K562 (cell line): ENCODE data around the gene SPIRE1. TPM values are rescaled to one million over a fixed set of nuclear protein-coding genes. Genes with fewer than 3 reads are reported as not detected.

Source experiments
- ADNP ChIP-seq: fragments of 200-800 bp; sonication (Bioruptor generic); IDR thresholded peaks from 2 replicates; pipeline ENCODE4 v1.6.1; 2016; ENCODE audit warnings: missing genetic modification characterization, missing compliant biosample characterization
- ARID2 ChIP-seq: fragments of 450-650 bp; IDR thresholded peaks from 2 replicates; pipeline ENCODE4 v1.6.1; 2017; ENCODE audit warnings: antibody characterized with exemption, mild to moderate bottlenecking
- BRD9 ChIP-seq: fragments of 450-650 bp; IDR thresholded peaks from 2 replicates; pipeline ENCODE4 v1.6.1; 2018; ENCODE audit warnings: low read depth; ENCODE audit not compliant: partially characterized antibody
- C11orf30 ChIP-seq: fragments of 450-650 bp; IDR thresholded peaks from 2 replicates; pipeline ENCODE4 v1.6.1; 2016; ENCODE audit warnings: low read depth, mild to moderate bottlenecking
- DEAF1 ChIP-seq: fragments of 450-650 bp; formaldehyde crosslinking; IDR thresholded peaks from 2 replicates; pipeline ENCODE4 v1.4.0; 2020; ENCODE audit warnings: mild to moderate bottlenecking, moderate library complexity
- EP400 ChIP-seq: fragments of 450-650 bp; IDR thresholded peaks from 2 replicates; pipeline ENCODE4 v1.6.1; 2017; ENCODE audit warnings: antibody characterized with exemption, mild to moderate bottlenecking, moderate library complexity
- GABPA ChIP-seq: fragments of 200-800 bp; sonication (Bioruptor generic); conservative IDR thresholded peaks from 2 replicates; pipeline ENCODE4 v1.6.1; 2016; ENCODE audit warnings: low read depth, missing genetic modification characterization, missing compliant biosample characterization
- HNRNPLL ChIP-seq: fragments of 200-400 bp; formaldehyde crosslinking; IDR thresholded peaks from 2 replicates; pipeline ENCODE4 v1.6.1; 2017; ENCODE audit warnings: low read length, low read depth, mild to moderate bottlenecking; ENCODE audit not compliant: poor library complexity, severe bottlenecking
- L3MBTL2 ChIP-seq: fragments of 450-650 bp; IDR thresholded peaks from 2 replicates; pipeline ENCODE4 v1.6.1; 2016; ENCODE audit warnings: mild to moderate bottlenecking, moderate library complexity
- NR2C2 ChIP-seq, 2 experiments: fragments of 200-800 bp in 1 of 2; sonication (Bioruptor generic) in 1 of 2; sonication (generic) in 1 of 2; formaldehyde crosslinking in 1 of 2; IDR thresholded peaks; 2 replicates each; pipeline versions ENCODE4 v1.6.1 to v1.8.0; 2016 to 2022; ENCODE audit warnings: mild to moderate bottlenecking in 1 of 2, missing compliant biosample characterization in 1 of 2, missing genetic modification characterization in 1 of 2, missing genetic modification reagents in 1 of 2
- NRF1 ChIP-seq, 2 experiments: fragments of 450-650 bp; IDR thresholded peaks in 1 of 2; conservative IDR thresholded peaks in 1 of 2; 2 replicates each; pipeline ENCODE4 v1.6.1; 2014; ENCODE audit warnings: mild to moderate bottlenecking in 2 of 2
- PHF8 ChIP-seq: fragments of 200-600 bp; sonication (generic); IDR thresholded peaks from 2 replicates; pipeline ENCODE4 v1.6.1; 2012; ENCODE audit warnings: mixed run types, mild to moderate bottlenecking, inconsistent platforms, low read length, moderate library complexity, borderline replicate concordance
- RBBP5 ChIP-seq: fragments of 200-600 bp; sonication (generic); IDR thresholded peaks from 2 replicates; pipeline ENCODE4 v1.6.1; 2012; ENCODE audit warnings: borderline replicate concordance, mild to moderate bottlenecking, low read length, control low read depth, inconsistent platforms; ENCODE audit not compliant: insufficient read depth, poor library complexity, severe bottlenecking
- RBM22 ChIP-seq: fragments of 200-400 bp; formaldehyde crosslinking; IDR thresholded peaks from 2 replicates; pipeline ENCODE4 v1.6.1; 2018; ENCODE audit warnings: low read length, low read depth; ENCODE audit not compliant: poor library complexity, severe bottlenecking
- TAF9B ChIP-seq: fragments of 450-650 bp; IDR thresholded peaks from 2 replicates; pipeline ENCODE4 v1.6.1; 2018; ENCODE audit warnings: mild to moderate bottlenecking; ENCODE audit not compliant: partially characterized antibody
- VEZF1 ChIP-seq: fragments of 200-800 bp; sonication (Bioruptor generic); IDR thresholded peaks from 2 replicates; pipeline ENCODE4 v1.6.1; 2017; ENCODE audit warnings: missing genetic modification characterization, missing compliant biosample characterization
- ZNF217 ChIP-seq: sonication (generic); formaldehyde crosslinking; IDR thresholded peaks from 2 replicates; pipeline ENCODE4 v1.8.0; 2022; ENCODE audit warnings: mild to moderate bottlenecking, missing genetic modification reagents
- polyA plus RNA-seq, 8 experiments: library from polyadenylated mRNA; depleted of rRNA in 4 of 8; stranded (reverse) in 5 of 8; unstranded in 3 of 8; fragments of >200 nt; fragmentation: Nextera tagmentation in 2 of 8; fragmentation: Illumina TruSeq in 1 of 8; extraction: Ambion mirVana in 2 of 8; extraction: Trizol in 1 of 8; gene quantifications; 2 replicates each; pipeline versions ENCODE4 v1.2.1 to v1.2.3, GENCODE V29; 2011 to 2014; ENCODE audit warnings: inconsistent platforms in 1 of 8, missing spikeins in 1 of 8
- total RNA-seq, 7 experiments: library from RNA; depleted of rRNA in 6 of 7; stranded (reverse); fragments of >200 nt in 6 of 7; fragmentation: Illumina TruSeq in 2 of 7; extraction: Trizol in 2 of 7; gene quantifications; 2 replicates each; pipeline versions ENCODE4 v1.2.1 to v1.2.3, GENCODE V29; 2011 to 2021; ENCODE audit warnings: low replicate concordance in 1 of 7
- TF ChIP-seq, protein P1 (sequence below): fragments of 250-450 bp; sonication (Bioruptor Pico); IDR thresholded peaks from 2 replicates; pipeline ENCODE4 v1.4.0; 2020; ENCODE audit warnings: mild to moderate bottlenecking
- TF ChIP-seq, protein P2 (sequence below): IDR thresholded peaks from 2 replicates; pipeline ENCODE4 v1.6.1; 2011; ENCODE audit warnings: borderline replicate concordance, low read depth, mild to moderate bottlenecking, moderate library complexity, low read length; ENCODE audit not compliant: insufficient read depth, poor library complexity, severe bottlenecking

SPIRE1 gene
- total and polyA plus RNA-seq, 9 of the 15 experiments (the other 6 are each of a cell fraction or from before 2014, with no cell fraction given), result 2.9 to 14.0 (median 10.2) TPM

GRCh38 chr18:12702221-12703095 lies 44.6 kb upstream of the SPIRE1 start, which contains the start of the genes CEP76 and PSMG2 (continued):
- TF ChIP-seq VEZF1 (CRISPR knock-in tag) (peak; percentile 38), L3MBTL2 (peak; percentile 27), NRF1 (conservative IDR thresholded peaks at IDR 0.05 in 1 of 2, IDR thresholded peaks at IDR 0.05 in 1 of 2) (peak; percentile 85 to 87), BRD9 (peak; percentile 50), NR2C2 (CRISPR knock-in tag; IDR thresholded peaks at IDR 0.05) (peak; percentile 43), NR2C2 (tag; IDR thresholded peaks at IDR 0.05) (peak; percentile 86), HNRNPLL (peak; percentile 92), RBM22 (peak; percentile 61), ADNP (no peak), GABPA (peak; percentile 58), EP400 (peak; percentile 97), DEAF1 (CRISPR knock-in tag) (no peak), RBBP5 (peak; percentile 96), C11orf30 (peak; percentile 97), ZNF217 (CRISPR knock-in tag) (no peak), PHF8 (peak; percentile 97), TAF9B (peak; percentile 84), ARID2 (no peak)
- TF ChIP-seq, protein P1, sequence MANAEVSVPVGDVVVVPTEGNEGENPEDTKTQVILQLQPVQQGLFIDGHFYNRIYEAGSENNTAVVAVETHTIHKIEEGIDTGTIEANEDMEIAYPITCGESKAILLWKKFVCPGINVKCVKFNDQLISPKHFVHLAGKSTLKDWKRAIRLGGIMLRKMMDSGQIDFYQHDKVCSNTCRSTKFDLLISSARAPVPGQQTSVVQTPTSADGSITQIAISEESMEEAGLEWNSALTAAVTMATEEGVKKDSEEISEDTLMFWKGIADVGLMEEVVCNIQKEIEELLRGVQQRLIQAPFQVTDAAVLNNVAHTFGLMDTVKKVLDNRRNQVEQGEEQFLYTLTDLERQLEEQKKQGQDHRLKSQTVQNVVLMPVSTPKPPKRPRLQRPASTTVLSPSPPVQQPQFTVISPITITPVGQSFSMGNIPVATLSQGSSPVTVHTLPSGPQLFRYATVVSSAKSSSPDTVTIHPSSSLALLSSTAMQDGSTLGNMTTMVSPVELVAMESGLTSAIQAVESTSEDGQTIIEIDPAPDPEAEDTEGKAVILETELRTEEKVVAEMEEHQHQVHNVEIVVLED (CRISPR knock-in tag), result peak; percentile 85
- TF ChIP-seq, protein P2, sequence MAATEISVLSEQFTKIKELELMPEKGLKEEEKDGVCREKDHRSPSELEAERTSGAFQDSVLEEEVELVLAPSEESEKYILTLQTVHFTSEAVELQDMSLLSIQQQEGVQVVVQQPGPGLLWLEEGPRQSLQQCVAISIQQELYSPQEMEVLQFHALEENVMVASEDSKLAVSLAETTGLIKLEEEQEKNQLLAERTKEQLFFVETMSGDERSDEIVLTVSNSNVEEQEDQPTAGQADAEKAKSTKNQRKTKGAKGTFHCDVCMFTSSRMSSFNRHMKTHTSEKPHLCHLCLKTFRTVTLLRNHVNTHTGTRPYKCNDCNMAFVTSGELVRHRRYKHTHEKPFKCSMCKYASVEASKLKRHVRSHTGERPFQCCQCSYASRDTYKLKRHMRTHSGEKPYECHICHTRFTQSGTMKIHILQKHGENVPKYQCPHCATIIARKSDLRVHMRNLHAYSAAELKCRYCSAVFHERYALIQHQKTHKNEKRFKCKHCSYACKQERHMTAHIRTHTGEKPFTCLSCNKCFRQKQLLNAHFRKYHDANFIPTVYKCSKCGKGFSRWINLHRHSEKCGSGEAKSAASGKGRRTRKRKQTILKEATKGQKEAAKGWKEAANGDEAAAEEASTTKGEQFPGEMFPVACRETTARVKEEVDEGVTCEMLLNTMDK, result peak; percentile 18
